Endothelial cell of umbilical vein (primary cell): ENCODE measurements around the gene CHRNA3.

ENCODE experiments used
- EZH2 ChIP-seq: IDR thresholded peaks from 2 replicates; pipeline ENCODE4 v1.6.1; 2012; ENCODE audit warnings: borderline replicate concordance, low read depth, mild to moderate bottlenecking, moderate library complexity, low read length, inconsistent platforms; ENCODE audit not compliant: severe bottlenecking
- FOS ChIP-seq: IDR thresholded peaks from 2 replicates; pipeline ENCODE4 v1.6.1; 2011; ENCODE audit warnings: mild to moderate bottlenecking, low read length, moderate library complexity, borderline replicate concordance; ENCODE audit not compliant: insufficient read depth
- GATA2 ChIP-seq: IDR thresholded peaks from 2 replicates; pipeline ENCODE4 v1.7.0; 2011; ENCODE audit warnings: low read depth, mild to moderate bottlenecking, moderate library complexity, mixed read lengths, low read length; ENCODE audit not compliant: insufficient read length, insufficient read depth
- JUN ChIP-seq: IDR thresholded peaks from 2 replicates; pipeline ENCODE4 v1.6.1; 2011; ENCODE audit warnings: borderline replicate concordance, low read depth; ENCODE audit not compliant: insufficient read length, insufficient read depth
- MYC ChIP-seq: IDR thresholded peaks from one replicate; pipeline ENCODE4 v1.6.1; 2011; ENCODE audit warnings: mild to moderate bottlenecking, low read depth, low read length
- POLR2A ChIP-seq: IDR thresholded peaks from 2 replicates; pipeline ENCODE4 v1.6.1; 2012; ENCODE audit warnings: low read depth, mild to moderate bottlenecking, control low read depth, low read length
- POLR2AphosphoS5 ChIP-seq: IDR thresholded peaks from 2 replicates; pipeline ENCODE4 v1.6.1; 2012; ENCODE audit warnings: low read depth, mild to moderate bottlenecking, control low read depth, low read length, moderate library complexity; ENCODE audit not compliant: insufficient read depth
- TF ChIP-seq, protein P1 (sequence below), 2 donors: IDR thresholded peaks; 1 replicate in 1 of 2; 2 replicates in 1 of 2; pipeline ENCODE4 v1.5.1; 2011; ENCODE audit warnings: low read length in 2 of 2, mild to moderate bottlenecking in 2 of 2, moderate library complexity in 2 of 2, control low read depth in 1 of 2, inconsistent platforms in 1 of 2, low read depth in 1 of 2; ENCODE audit not compliant: insufficient read depth in 1 of 2; ENCODE audit errors: extremely low read depth in 1 of 2
- TF ChIP-seq, protein P2 (sequence below): IDR thresholded peaks from 2 replicates; pipeline ENCODE4 v1.6.1; 2011; ENCODE audit not compliant: insufficient read depth, insufficient read length

DNA sequence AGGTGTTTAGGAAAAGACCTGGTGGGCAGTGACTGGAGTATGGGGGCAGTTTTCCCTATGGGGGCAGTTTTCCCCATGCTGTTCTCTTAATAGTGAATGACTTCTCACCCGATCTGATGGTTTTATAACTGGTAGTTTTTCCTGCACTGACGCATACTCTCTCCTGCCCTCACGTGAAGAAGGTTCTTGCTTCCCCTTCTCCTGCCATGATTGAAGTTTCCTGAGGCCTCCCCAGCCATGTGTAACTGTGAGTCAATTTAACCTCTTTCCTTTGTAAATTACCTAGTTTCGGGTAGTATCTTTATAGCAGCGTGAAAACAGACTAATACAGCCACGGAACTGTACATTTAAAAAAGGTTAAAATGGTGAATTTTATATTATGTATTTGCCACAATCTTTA lies 45.2 kb upstream of the CHRNA3 start:
- TF ChIP-seq POLR2AphosphoS5: no peak
- TF ChIP-seq, protein P1, sequence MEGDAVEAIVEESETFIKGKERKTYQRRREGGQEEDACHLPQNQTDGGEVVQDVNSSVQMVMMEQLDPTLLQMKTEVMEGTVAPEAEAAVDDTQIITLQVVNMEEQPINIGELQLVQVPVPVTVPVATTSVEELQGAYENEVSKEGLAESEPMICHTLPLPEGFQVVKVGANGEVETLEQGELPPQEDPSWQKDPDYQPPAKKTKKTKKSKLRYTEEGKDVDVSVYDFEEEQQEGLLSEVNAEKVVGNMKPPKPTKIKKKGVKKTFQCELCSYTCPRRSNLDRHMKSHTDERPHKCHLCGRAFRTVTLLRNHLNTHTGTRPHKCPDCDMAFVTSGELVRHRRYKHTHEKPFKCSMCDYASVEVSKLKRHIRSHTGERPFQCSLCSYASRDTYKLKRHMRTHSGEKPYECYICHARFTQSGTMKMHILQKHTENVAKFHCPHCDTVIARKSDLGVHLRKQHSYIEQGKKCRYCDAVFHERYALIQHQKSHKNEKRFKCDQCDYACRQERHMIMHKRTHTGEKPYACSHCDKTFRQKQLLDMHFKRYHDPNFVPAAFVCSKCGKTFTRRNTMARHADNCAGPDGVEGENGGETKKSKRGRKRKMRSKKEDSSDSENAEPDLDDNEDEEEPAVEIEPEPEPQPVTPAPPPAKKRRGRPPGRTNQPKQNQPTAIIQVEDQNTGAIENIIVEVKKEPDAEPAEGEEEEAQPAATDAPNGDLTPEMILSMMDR (IDR thresholded peaks at IDR 0.05; ENCODE audit: extremely low read depth in 1 of 2, insufficient read depth in 1 of 2, low read depth in 1 of 2, low read length in 2 of 2): no peak
- TF ChIP-seq EZH2: no peak
- no peak for TF ChIP-seq POLR2A
- TF ChIP-seq JUN: no peak
- TF ChIP-seq GATA2: no peak
- TF ChIP-seq, protein P2, sequence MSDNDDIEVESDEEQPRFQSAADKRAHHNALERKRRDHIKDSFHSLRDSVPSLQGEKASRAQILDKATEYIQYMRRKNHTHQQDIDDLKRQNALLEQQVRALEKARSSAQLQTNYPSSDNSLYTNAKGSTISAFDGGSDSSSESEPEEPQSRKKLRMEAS: no peak
- TF ChIP-seq MYC: no peak
- TF ChIP-seq FOS: no peak
